ENCODE data around the gene FGFR3. TPM values are rescaled to one million over a fixed set of nuclear protein-coding genes. Genes with fewer than 3 reads are reported as not detected.

The FGFR3 gene
- total and polyA plus RNA-seq, 3 experiments from 2014 or later, result 0.07 TPM; not detected in 2

DNA sequence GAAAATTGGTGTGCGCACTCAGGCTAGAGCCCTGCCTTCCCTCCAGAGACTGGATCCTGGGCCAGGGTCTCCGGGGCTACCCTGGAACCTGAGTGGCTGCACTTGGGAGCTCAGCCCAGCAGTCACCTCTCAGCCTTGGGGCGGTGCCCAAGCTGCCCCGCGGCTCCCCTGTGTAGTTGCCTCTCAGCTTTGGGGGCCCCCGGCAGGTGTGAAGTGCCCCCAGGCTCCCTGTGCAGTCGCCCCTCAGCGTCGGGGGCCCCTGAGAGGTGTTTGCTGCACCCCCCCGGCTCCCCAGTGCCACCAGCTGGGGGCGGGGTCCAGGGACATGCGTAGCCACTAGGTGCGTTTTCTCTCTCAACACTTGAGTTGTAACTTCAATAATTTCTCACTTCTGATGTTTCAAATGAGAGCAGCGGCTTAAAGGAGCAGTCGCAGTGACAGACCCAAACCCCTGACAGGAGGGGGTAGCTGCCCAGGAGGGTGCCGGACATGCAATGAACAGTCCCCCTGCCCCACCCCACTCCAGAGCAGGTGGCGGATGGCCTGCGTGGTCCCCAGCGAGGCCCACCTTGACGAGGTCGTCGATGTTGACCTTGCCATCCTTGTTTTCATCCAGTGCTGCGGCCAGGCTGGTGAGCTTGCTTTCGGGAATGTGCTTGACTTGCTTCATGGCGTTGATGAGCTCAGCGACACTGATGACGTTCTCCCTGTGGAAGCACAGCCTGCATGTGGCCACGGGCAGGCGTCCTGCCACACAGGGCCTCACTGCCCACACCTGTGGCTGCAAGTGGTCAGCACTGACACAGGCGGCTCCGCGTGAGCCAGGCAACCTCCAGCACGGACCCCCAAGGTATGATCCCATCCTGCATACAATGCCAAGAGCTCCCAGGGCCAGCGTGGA is 22.3 kb downstream of the FGFR3 start:
- ChIA-PET POLR2A (no interaction called here), CTCF (no interaction called here)
- Histone ChIP-seq H3K27ac (ENCODE audit: low read depth, low read length) (no peak overlapping the region), H3K4me3 (ENCODE audit: low read length) (no peak overlapping the region), H3K9me3 (ENCODE audit: low read length) (no peaks in the 10 kb centered on the region), H3K27me3 (ENCODE audit: insufficient read depth, low read length, poor library complexity, severe bottlenecking) (no peaks in the 10 kb centered on the region), H3K36me3 (ENCODE audit: insufficient read depth, low read length) (peaks cover 10% of the 10 kb centered on the region), H3K4me1 (ENCODE audit: insufficient read depth, low read length) (no peaks in the 10 kb centered on the region)
- Mint-ChIP-seq H3K27me3 (no peaks in the 10 kb centered on the region), H3K9me3 (no peaks in the 10 kb centered on the region), H3K4me1 (no peaks in the 10 kb centered on the region), H3K4me3 (no peak overlapping the region), H3K27ac (no peak overlapping the region), H3K36me3 (peaks cover 4 to 76% (median 15%) of the 10 kb centered on the region in 3 donors)
- DNase-seq, result no peak

DNA sequence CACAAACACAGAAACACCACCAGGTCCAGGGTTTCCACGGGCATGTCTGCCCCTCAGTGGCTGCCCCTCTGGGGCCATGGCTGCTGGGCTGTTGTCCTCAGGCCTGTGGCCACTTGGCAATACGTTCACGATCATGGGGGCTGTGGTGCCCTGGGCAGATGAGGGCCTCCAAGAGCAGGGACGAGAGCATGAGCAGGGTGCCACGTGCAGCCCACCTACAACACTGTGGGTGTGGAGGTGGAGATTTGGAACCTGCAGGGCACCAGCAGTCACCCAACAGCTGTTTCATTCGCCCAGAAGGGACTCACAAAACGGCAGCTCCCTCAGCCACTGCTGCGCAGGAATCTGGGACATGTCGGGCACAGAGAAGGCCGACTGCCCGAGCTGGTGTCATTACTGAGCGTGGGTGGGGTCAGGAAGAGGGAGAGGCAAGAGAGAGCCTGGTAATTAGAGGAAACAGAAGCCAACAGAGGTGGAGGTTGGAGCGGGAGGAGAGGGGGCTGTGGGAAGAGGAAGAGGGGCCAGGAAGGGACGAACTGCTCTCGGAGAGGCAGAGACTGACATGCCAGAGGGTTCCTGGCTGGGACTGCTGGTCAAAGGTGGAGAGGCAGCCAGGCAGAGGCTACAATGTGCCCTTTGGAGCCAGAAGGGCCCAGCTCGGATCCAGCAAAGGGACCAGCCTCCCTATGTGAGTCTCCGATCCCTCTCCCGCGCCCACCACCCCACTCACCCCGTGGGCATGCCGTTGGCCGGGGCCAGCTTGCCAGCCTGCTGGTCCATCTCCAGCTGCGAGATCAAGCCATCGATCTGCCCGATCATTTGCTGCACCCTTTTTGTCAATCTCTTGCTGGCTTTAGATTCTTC is 23.1 kb downstream of the FGFR3 start:
- peaks cover 10% of the 10 kb centered on the region for H3K36me3 ChIP-seq (ENCODE audit: insufficient read depth, low read length)
- no peak overlapping the region for H3K27ac Mint-ChIP-seq
- no peaks in the 10 kb centered on the region for H3K9me3 Mint-ChIP-seq
- no peak overlapping the region for H3K27ac ChIP-seq (ENCODE audit: low read depth, low read length)
- ChIA-PET CTCF (no interaction called here), POLR2A (no interaction called here)
- H3K4me3 ChIP-seq (ENCODE audit: low read length), result no peak overlapping the region
- H3K4me3 Mint-ChIP-seq, result no peak overlapping the region
- no peaks in the 10 kb centered on the region for H3K4me1 Mint-ChIP-seq
- no peaks in the 10 kb centered on the region for H3K4me1 ChIP-seq (ENCODE audit: insufficient read depth, low read length)
- no peaks in the 10 kb centered on the region for H3K27me3 ChIP-seq (ENCODE audit: insufficient read depth, low read length, poor library complexity, severe bottlenecking)
- H3K9me3 ChIP-seq (ENCODE audit: low read length), result no peaks in the 10 kb centered on the region
- H3K36me3 Mint-ChIP-seq, result peaks cover 4 to 78% (median 16%) of the 10 kb centered on the region in 3 donors
- H3K27me3 Mint-ChIP-seq, result no peaks in the 10 kb centered on the region
- DNase-seq, result no peak

- DNase-seq, result no peak
- Histone ChIP-seq H3K4me3 (ENCODE audit: low read length) (no peak overlapping the region), H3K27me3 (ENCODE audit: insufficient read depth, low read length, poor library complexity, severe bottlenecking) (no peaks in the 10 kb centered on the region), H3K36me3 (ENCODE audit: insufficient read depth, low read length) (peaks cover 10% of the 10 kb centered on the region), H3K9me3 (ENCODE audit: low read length) (no peaks in the 10 kb centered on the region), H3K27ac (ENCODE audit: low read depth, low read length) (no peak overlapping the region), H3K4me1 (ENCODE audit: insufficient read depth, low read length) (no peaks in the 10 kb centered on the region)
- H3K9me3 Mint-ChIP-seq, result no peaks in the 10 kb centered on the region
- ChIA-PET CTCF (interaction anchor here (1.5 to 2.1 kb wide), 2 partner anchors 11 to 71 kb away, joined by 4 to 6 read pairs; no protein-coding TSS in a partner anchor), POLR2A (no interaction called here)
- H3K4me1 Mint-ChIP-seq, result no peaks in the 10 kb centered on the region
- peaks cover 4 to 87% (median 15%) of the 10 kb centered on the region in 3 donors for H3K36me3 Mint-ChIP-seq
- no peaks in the 10 kb centered on the region for H3K27me3 Mint-ChIP-seq
- H3K27ac Mint-ChIP-seq, result peak overlapping the region in 1 of 8 donors; percentile 69
- no peak overlapping the region for H3K4me3 Mint-ChIP-seq
These were observed 26.2 kb downstream of the FGFR3 start for GRCh38 chr4:1819284-1819683.

- no peaks in the 10 kb centered on the region for H3K27me3 ChIP-seq (ENCODE audit: insufficient read depth, low read length, poor library complexity, severe bottlenecking)
- peaks cover 10% of the 10 kb centered on the region for H3K36me3 ChIP-seq (ENCODE audit: insufficient read depth, low read length)
- no peaks in the 10 kb centered on the region for H3K27me3 Mint-ChIP-seq
- H3K27ac Mint-ChIP-seq, result peak overlapping the region in 1 of 8 donors; percentile 86
- H3K9me3 Mint-ChIP-seq, result no peaks in the 10 kb centered on the region
- no peak overlapping the region for H3K27ac ChIP-seq (ENCODE audit: low read depth, low read length)
- no peak for DNase-seq
- H3K4me1 Mint-ChIP-seq, result no peaks in the 10 kb centered on the region
- no peak overlapping the region for H3K4me3 Mint-ChIP-seq
- H3K4me1 ChIP-seq (ENCODE audit: insufficient read depth, low read length), result no peaks in the 10 kb centered on the region
- H3K9me3 ChIP-seq (ENCODE audit: low read length), result no peaks in the 10 kb centered on the region
- ChIA-PET POLR2A (no interaction called here), CTCF (interaction anchor here (1.5 to 2.1 kb wide), 2 partner anchors 12 to 72 kb away, joined by 4 to 6 read pairs; no protein-coding TSS in a partner anchor)
- H3K4me3 ChIP-seq (ENCODE audit: low read length), result no peak overlapping the region
- H3K36me3 Mint-ChIP-seq, result peaks cover 4 to 87% (median 15%) of the 10 kb centered on the region in 3 donors
These were observed 26.7 kb downstream of the FGFR3 start for GRCh38 chr4:1819816-1820215.

DNA sequence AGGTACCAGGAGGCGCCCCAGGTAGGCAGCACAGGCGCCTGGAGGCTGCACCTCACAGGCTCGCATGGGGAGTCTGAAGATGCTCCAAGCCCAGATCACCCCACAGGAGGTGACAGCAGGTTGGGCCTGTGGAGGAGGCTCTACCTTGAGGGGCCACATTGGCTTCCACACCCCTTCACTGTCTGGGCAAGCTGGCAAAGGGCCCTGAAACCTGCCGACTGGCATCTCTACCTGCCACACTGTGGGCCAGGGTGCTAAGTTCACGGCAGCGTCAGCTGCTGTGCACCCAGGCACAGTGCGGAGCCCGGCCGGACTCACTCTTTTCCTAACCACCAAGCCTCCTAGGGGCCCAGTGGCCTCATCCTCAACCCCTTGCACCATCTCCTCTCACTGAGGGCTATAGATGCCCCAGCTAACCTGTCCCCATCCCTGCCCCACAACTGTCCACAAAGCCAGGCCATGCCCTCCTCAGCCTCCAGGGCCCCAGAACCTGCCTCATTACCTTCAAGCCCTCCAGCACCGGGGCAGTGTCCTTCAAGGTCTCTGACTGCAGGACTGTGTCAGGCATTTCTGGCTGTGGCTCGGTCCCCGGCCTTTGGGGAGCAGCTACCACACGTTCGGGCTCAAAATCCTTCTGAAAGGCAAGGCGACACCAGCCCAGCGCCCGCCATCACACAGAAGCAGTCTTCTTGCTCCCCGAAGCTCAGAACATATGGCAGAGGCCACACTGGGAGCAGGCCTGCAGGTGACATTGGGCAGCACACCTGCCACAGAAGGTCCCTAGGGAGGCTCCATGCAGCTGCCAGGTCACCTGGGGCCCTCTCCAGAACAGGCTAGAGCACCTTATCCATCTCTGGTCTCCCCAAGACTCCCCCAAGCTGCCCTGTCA is 28.8 kb downstream of the FGFR3 start:
- H3K4me3 ChIP-seq (ENCODE audit: low read length), result no peak overlapping the region
- no peak overlapping the region for H3K27ac ChIP-seq (ENCODE audit: low read depth, low read length)
- no peaks in the 10 kb centered on the region for H3K27me3 Mint-ChIP-seq
- no peak overlapping the region for H3K27ac Mint-ChIP-seq
- H3K4me1 Mint-ChIP-seq, result no peaks in the 10 kb centered on the region
- H3K9me3 ChIP-seq (ENCODE audit: low read length), result no peaks in the 10 kb centered on the region
- H3K27me3 ChIP-seq (ENCODE audit: insufficient read depth, low read length, poor library complexity, severe bottlenecking), result no peaks in the 10 kb centered on the region
- H3K9me3 Mint-ChIP-seq, result no peaks in the 10 kb centered on the region
- ChIA-PET CTCF (interaction anchor here (1.1 kb wide), 1 partner anchor 10 kb away, joined by 3 read pairs; no protein-coding TSS in a partner anchor), POLR2A (no interaction called here)
- peaks cover 4% of the 10 kb centered on the region for H3K36me3 ChIP-seq (ENCODE audit: insufficient read depth, low read length)
- no peak for DNase-seq
- H3K4me3 Mint-ChIP-seq, result no peak overlapping the region
- peaks cover 4 to 87% (median 16%) of the 10 kb centered on the region in 3 donors for H3K36me3 Mint-ChIP-seq
- no peaks in the 10 kb centered on the region for H3K4me1 ChIP-seq (ENCODE audit: insufficient read depth, low read length)

- Histone ChIP-seq H3K27me3 (ENCODE audit: insufficient read depth, low read length, poor library complexity, severe bottlenecking) (no peaks in the 10 kb centered on the region), H3K4me3 (ENCODE audit: low read length) (no peak overlapping the region), H3K4me1 (ENCODE audit: insufficient read depth, low read length) (no peaks in the 10 kb centered on the region), H3K36me3 (ENCODE audit: insufficient read depth, low read length) (peaks cover 4% of the 10 kb centered on the region), H3K9me3 (ENCODE audit: low read length) (no peaks in the 10 kb centered on the region), H3K27ac (ENCODE audit: low read depth, low read length) (no peak overlapping the region)
- DNase-seq, result no peak
- no peaks in the 10 kb centered on the region for H3K4me1 Mint-ChIP-seq
- H3K4me3 Mint-ChIP-seq, result no peak overlapping the region
- no peaks in the 10 kb centered on the region for H3K9me3 Mint-ChIP-seq
- H3K27ac Mint-ChIP-seq, result no peak overlapping the region
- peaks cover 4 to 80% (median 17%) of the 10 kb centered on the region in 3 donors for H3K36me3 Mint-ChIP-seq
- ChIA-PET POLR2A (no interaction called here), CTCF (interaction anchor here (1.1 to 1.5 kb wide), 2 partner anchors 9 to 77 kb away, joined by 3 read pairs; no protein-coding TSS in a partner anchor)
- no peaks in the 10 kb centered on the region for H3K27me3 Mint-ChIP-seq
These were observed 29.8 kb downstream of the FGFR3 start for GRCh38 chr4:1822568-1823544.

DNA sequence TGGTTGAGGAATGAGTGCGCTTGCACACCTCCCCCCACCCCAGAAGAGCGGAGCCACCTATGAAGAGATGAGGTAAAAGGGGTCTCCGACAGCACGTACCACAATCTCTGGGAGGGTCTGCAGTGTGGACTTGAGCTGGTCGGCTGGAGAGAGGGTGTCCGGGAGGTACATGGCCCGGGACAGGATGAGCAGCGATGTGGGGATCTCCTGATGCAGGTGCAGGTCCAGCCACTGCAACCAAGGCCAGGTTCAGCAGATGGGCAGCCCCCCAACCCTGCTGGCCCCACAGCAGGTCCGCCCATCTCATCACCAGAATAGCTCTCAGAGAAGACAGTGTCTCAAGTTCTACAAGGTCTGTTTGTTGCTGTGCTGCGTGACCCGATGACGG is 30.4 kb downstream of the FGFR3 start:
- Mint-ChIP-seq H3K4me3 (no peak overlapping the region), H3K9me3 (no peaks in the 10 kb centered on the region), H3K27ac (no peak overlapping the region), H3K36me3 (peaks cover 4 to 75% (median 17%) of the 10 kb centered on the region in 3 donors), H3K4me1 (no peaks in the 10 kb centered on the region), H3K27me3 (no peaks in the 10 kb centered on the region)
- Histone ChIP-seq H3K36me3 (ENCODE audit: insufficient read depth, low read length) (peaks cover 4% of the 10 kb centered on the region), H3K4me1 (ENCODE audit: insufficient read depth, low read length) (no peaks in the 10 kb centered on the region), H3K4me3 (ENCODE audit: low read length) (no peak overlapping the region), H3K27me3 (ENCODE audit: insufficient read depth, low read length, poor library complexity, severe bottlenecking) (no peaks in the 10 kb centered on the region), H3K9me3 (ENCODE audit: low read length) (no peaks in the 10 kb centered on the region), H3K27ac (ENCODE audit: low read depth, low read length) (no peak overlapping the region)
- ChIA-PET POLR2A (no interaction called here), CTCF (interaction anchor here (1.5 kb wide), 1 partner anchor 76 kb away, joined by 3 read pairs; no protein-coding TSS in a partner anchor)
- DNase-seq, result no peak

Measured in CD8-positive, alpha-beta memory T cell (primary cell).